Transverse colon (tissue), 4 donors: ENCODE measurements around the gene MICAL2.

Experiments
- EP300 ChIP-seq: sonication (generic); formaldehyde crosslinking; IDR thresholded peaks from one replicate; pipeline ENCODE4 v1.6.1; 2017; ENCODE audit warnings: antibody characterized with exemption, low read depth
- POLR2AphosphoS5 ChIP-seq, 3 donors: sonication (generic); formaldehyde crosslinking; IDR thresholded peaks; one replicate each; pipeline ENCODE4 v1.6.1; 2016; ENCODE audit warnings: antibody characterized with exemption in 3 of 3
- TF ChIP-seq, protein P1 (sequence below), 5 experiments: fragments of 200-600 bp in 3 of 5; fragments of 450-650 bp in 2 of 5; sonication (generic) in 3 of 5; IDR thresholded peaks; 1 replicate in 2 of 5; 2 replicates in 3 of 5; pipeline ENCODE4 v1.5.1; 2016 to 2017; ENCODE audit warnings: antibody characterized with exemption in 5 of 5, inconsistent platforms in 3 of 5, mild to moderate bottlenecking in 2 of 5, moderate library complexity in 1 of 5

DNA sequence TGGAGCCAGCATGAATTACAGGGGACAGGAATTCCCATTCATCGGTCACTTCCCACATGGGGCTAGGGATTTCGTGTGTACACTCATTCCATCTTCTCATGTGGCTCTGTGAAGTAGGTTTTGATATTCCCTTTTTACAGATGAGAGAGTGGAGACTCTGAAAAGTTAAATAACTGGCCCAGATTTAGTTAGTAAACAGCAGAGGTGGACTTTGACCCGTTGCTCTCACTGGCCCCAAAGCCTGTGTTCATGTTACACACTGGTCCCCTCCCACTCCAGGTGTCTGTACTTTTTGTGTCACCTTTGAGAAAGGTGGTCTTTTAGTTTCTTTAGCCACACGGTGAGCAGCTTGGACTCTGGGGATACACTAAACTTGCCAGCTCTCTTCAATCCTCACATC, 108.5 kb downstream of the MICAL2 start:
- TF ChIP-seq, protein P1, sequence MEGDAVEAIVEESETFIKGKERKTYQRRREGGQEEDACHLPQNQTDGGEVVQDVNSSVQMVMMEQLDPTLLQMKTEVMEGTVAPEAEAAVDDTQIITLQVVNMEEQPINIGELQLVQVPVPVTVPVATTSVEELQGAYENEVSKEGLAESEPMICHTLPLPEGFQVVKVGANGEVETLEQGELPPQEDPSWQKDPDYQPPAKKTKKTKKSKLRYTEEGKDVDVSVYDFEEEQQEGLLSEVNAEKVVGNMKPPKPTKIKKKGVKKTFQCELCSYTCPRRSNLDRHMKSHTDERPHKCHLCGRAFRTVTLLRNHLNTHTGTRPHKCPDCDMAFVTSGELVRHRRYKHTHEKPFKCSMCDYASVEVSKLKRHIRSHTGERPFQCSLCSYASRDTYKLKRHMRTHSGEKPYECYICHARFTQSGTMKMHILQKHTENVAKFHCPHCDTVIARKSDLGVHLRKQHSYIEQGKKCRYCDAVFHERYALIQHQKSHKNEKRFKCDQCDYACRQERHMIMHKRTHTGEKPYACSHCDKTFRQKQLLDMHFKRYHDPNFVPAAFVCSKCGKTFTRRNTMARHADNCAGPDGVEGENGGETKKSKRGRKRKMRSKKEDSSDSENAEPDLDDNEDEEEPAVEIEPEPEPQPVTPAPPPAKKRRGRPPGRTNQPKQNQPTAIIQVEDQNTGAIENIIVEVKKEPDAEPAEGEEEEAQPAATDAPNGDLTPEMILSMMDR (IDR thresholded peaks at IDR 0.05) = no peak
- TF ChIP-seq EP300 (no peak), POLR2AphosphoS5 (IDR thresholded peaks at IDR 0.05) (no peak)
